ENCODE results near the gene NUDCD2.

NUDCD2 gene

DNA sequence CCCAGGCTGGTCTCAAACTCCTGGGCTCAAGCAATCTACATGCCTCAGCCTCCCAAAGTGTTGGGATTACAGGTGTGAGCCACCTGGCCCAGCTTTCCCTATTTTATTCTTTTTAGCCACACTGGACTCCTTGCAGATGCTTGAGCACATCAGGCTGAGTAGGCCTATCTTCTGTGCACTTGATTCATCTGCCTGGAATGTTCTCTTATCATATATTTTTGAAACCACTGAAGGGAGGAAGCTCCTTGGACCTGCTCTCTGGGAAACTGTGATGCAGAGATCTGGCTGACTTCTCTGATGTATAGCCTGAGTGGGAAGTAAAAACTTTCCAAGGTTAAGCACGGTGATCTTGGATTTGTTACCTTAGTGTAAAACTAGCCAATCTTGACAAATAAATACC, 39.0 kb upstream of the NUDCD2 start:
- H3K27me3 ChIP-seq (replicated peaks; ENCODE audit: control insufficient read depth, insufficient read depth, low read length) = no peaks in the 10 kb centered on the region
- TF ChIP-seq, protein P1, sequence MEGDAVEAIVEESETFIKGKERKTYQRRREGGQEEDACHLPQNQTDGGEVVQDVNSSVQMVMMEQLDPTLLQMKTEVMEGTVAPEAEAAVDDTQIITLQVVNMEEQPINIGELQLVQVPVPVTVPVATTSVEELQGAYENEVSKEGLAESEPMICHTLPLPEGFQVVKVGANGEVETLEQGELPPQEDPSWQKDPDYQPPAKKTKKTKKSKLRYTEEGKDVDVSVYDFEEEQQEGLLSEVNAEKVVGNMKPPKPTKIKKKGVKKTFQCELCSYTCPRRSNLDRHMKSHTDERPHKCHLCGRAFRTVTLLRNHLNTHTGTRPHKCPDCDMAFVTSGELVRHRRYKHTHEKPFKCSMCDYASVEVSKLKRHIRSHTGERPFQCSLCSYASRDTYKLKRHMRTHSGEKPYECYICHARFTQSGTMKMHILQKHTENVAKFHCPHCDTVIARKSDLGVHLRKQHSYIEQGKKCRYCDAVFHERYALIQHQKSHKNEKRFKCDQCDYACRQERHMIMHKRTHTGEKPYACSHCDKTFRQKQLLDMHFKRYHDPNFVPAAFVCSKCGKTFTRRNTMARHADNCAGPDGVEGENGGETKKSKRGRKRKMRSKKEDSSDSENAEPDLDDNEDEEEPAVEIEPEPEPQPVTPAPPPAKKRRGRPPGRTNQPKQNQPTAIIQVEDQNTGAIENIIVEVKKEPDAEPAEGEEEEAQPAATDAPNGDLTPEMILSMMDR (IDR thresholded peaks at IDR 0.05; ENCODE audit: insufficient read depth, low read length, poor library complexity, severe bottlenecking) = no peak
- DNase-seq (ENCODE audit: extremely low read depth, insufficient read length) = no peak
- H3K36me3 ChIP-seq (ENCODE audit: control insufficient read depth, insufficient read depth, low read length) = no peaks in the 10 kb centered on the region
- H3K4me3 ChIP-seq (replicated peaks; ENCODE audit: low read depth, low read length) = no peak overlapping the region

DNA sequence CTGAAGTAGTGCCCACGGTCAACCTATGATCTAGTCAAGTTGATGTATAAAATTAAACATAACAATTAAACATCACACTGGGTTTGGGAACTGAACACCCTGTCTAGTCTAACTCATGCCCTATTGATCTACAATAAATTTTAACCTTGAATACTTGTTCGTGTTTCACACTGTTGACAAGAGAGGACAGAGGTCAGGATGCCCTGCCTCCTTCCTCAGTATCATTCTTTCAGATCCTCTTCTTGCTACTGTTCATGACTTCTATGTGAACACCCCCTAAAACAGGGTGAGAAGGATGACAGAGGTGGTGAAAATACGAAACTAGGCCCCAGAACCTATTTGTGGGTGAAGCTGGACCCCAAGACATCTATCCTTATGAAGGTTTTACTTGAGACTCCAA, 37.4 kb upstream of the NUDCD2 start:
- peaks cover 1% of the 10 kb centered on the region; the same call in 1 of the 2 replicates for H3K36me3 ChIP-seq (ENCODE audit: control insufficient read depth, insufficient read depth, low read length)
- no peak for DNase-seq (ENCODE audit: extremely low read depth, insufficient read length)
- H3K4me3 ChIP-seq (replicated peaks; ENCODE audit: low read depth, low read length) = no peak overlapping the region
- TF ChIP-seq, protein P1 (IDR thresholded peaks at IDR 0.05; ENCODE audit: insufficient read depth, low read length, poor library complexity, severe bottlenecking) = no peak
- H3K27me3 ChIP-seq (replicated peaks; ENCODE audit: control insufficient read depth, insufficient read depth, low read length) = no peaks in the 10 kb centered on the region

DNA sequence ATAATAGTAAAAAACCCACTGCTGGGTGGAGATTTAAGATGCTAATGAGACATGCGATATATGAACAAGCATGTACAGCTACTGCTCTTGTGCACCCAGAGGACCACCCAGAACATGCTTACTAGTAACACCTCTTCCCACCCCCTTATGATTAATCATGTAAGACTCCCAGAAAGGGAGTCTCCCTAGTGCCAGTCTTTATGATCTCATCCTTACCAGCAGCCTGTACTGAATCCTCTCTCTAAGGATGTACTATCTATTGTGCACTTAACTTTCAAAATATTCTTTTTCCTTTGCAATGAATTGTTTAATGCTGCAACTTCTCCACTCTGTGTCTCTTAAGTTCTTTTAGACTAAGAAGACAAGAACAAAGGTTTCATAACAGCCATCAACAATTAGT, 36.4 kb upstream of the NUDCD2 start:
- TF ChIP-seq, protein P1 (IDR thresholded peaks at IDR 0.05; ENCODE audit: insufficient read depth, low read length, poor library complexity, severe bottlenecking) = no peak
- Histone ChIP-seq H3K4me3 (replicated peaks; ENCODE audit: low read depth, low read length) (no peak overlapping the region), H3K36me3 (ENCODE audit: control insufficient read depth, insufficient read depth, low read length) (peaks cover 1% of the 10 kb centered on the region; the same call in 1 of the 2 replicates), H3K27me3 (replicated peaks; ENCODE audit: control insufficient read depth, insufficient read depth, low read length) (no peaks in the 10 kb centered on the region)
- no peak for DNase-seq (ENCODE audit: extremely low read depth, insufficient read length)

DNA sequence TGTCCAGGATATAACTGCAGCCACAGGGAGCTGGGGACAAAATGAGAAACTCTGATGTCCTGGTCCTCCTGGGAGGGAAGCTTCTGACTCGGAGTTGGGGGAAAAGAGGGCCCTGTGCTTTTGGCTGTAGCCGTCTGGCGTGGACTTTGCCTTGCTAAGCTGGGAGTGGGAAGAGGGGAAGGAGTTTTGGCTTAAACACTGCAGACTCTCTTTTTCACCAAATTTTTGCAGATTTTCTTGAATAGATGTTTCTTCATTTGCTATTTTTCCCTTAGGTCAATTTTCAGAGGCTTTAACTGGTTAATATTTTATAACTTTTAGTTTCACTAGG, 29.8 kb upstream of the NUDCD2 start:
- peaks cover 1% of the 10 kb centered on the region for H3K36me3 ChIP-seq (ENCODE audit: control insufficient read depth, insufficient read depth, low read length)
- no peak for DNase-seq (ENCODE audit: extremely low read depth, insufficient read length)

DNA sequence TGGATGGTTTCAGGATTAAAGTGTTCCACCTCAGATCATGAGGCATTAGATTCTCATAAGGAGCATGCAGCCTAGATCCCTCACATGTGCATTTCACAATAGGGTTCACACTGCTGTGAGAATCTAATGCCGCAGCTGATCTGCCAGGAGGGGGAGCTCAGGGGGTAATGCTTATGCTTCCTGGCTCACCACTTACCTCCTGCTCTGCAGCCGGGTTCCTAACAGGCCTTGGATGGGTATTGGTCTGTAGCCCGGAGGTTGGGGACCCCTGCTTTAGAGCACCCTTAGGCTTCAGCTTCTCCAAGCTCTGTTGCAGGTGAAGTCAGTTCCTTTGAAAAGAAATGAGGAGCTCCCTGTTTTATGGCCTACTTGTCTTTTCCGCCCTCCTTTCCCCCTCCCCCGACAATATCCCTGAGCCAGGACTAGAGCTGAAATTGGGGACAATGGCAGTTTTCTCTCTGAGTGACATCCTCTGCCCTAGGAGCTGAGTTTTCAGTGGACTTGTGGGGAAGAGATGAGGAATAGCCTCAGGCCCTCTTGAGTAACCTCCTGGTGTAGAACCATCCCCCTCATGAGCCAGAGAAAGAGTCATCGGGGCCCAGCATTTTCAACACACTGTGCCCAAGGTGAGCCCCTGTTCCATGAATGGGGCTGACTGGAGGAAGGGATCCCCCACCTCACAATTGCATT, 29.3 kb upstream of the NUDCD2 start:
- Histone ChIP-seq H3K4me3 (replicated peaks; ENCODE audit: low read depth, low read length) (no peak overlapping the region), H3K36me3 (ENCODE audit: control insufficient read depth, insufficient read depth, low read length) (peaks cover 1% of the 10 kb centered on the region), H3K27me3 (replicated peaks; ENCODE audit: control insufficient read depth, insufficient read depth, low read length) (no peaks in the 10 kb centered on the region)
- TF ChIP-seq, protein P1 (IDR thresholded peaks at IDR 0.05; ENCODE audit: insufficient read depth, low read length, poor library complexity, severe bottlenecking) = peak; percentile 35
- DNase-seq (ENCODE audit: extremely low read depth, insufficient read length) = no peak

More for the DNA sequence above, 29.8 kb upstream of the NUDCD2 start:
- H3K4me3 ChIP-seq (replicated peaks; ENCODE audit: low read depth, low read length) = no peak overlapping the region
- no peaks in the 10 kb centered on the region for H3K27me3 ChIP-seq (replicated peaks; ENCODE audit: control insufficient read depth, insufficient read depth, low read length)
- TF ChIP-seq, protein P1 (IDR thresholded peaks at IDR 0.05; ENCODE audit: insufficient read depth, low read length, poor library complexity, severe bottlenecking) = no peak

DNA sequence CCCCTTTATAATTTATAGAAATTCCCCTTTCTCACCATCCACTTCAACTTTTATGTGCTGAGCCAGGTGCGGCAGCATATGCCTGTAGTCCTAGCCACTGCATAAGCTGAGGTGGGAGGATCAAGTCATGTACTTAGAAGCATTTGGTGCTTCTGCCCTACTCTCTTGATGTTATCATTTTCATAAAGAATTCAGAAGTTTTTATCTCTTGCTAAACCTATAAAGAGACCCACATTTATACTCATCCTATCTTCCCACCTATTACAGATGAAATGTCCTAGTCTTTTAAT, 19.0 kb upstream of the NUDCD2 start:
- TF ChIP-seq, protein P1 (IDR thresholded peaks at IDR 0.05; ENCODE audit: insufficient read depth, low read length, poor library complexity, severe bottlenecking) = no peak
- no peaks in the 10 kb centered on the region for H3K27me3 ChIP-seq (replicated peaks; ENCODE audit: control insufficient read depth, insufficient read depth, low read length)
- H3K36me3 ChIP-seq (ENCODE audit: control insufficient read depth, insufficient read depth, low read length) = peaks cover 3% of the 10 kb centered on the region
- no peak for DNase-seq (ENCODE audit: extremely low read depth, insufficient read length)
- H3K4me3 ChIP-seq (replicated peaks; ENCODE audit: low read depth, low read length) = no peak overlapping the region
